CD14-positive monocyte (primary cell): ENCODE data around the gene PCED1B. TPM values are rescaled to one million over a fixed set of nuclear protein-coding genes. Genes with fewer than 3 reads are reported as not detected.
A peak's percentile ranks its signal among the peaks of the same experiment; 100 is the strongest.

Experiments
- DNase-seq, 3 donors: peaks; one replicate each; pipeline ENCODE4 v3.0.0-alpha.2; 2011 to 2022
- H2AFZ ChIP-seq: 2 replicates; pipeline ENCODE4 v1.6.0; 2012; ENCODE audit warnings: mild to moderate bottlenecking, low read depth, low read length, inconsistent platforms; ENCODE audit not compliant: insufficient read depth, poor library complexity, severe bottlenecking
- H3K27ac ChIP-seq, 2 donors: 1 replicate in 1 of 2; 2 replicates in 1 of 2; pipeline ENCODE4 v1.5.1; 2012 to 2013; ENCODE audit warnings: low read length in 2 of 2, control low read depth in 1 of 2, inconsistent platforms in 1 of 2, low read depth in 1 of 2, mild to moderate bottlenecking in 1 of 2
- H3K27me3 ChIP-seq, 2 donors: one replicate each; pipeline versions ENCODE4 v1.6.0 to v1.6.1; 2011 to 2013; ENCODE audit warnings: low read length in 2 of 2; ENCODE audit not compliant: control insufficient read depth in 2 of 2, insufficient read depth in 2 of 2
- H3K36me3 ChIP-seq, 2 donors: replicated peaks in 1 of 2; 1 replicate in 1 of 2; 2 replicates in 1 of 2; pipeline versions ENCODE4 v1.5.1 to v1.6.1; 2012 to 2013; ENCODE audit warnings: low read length in 2 of 2, control low read depth in 1 of 2, inconsistent platforms in 1 of 2, mild to moderate bottlenecking in 1 of 2; ENCODE audit not compliant: insufficient read depth in 2 of 2, control insufficient read depth in 1 of 2
- H3K4me1 ChIP-seq, 2 donors: 1 replicate in 1 of 2; 2 replicates in 1 of 2; pipeline versions ENCODE4 v1.5.1 to v1.6.1; 2012 to 2013; ENCODE audit warnings: low read length in 2 of 2, control low read depth in 1 of 2, inconsistent platforms in 1 of 2, mild to moderate bottlenecking in 1 of 2, moderate library complexity in 1 of 2; ENCODE audit not compliant: insufficient read depth in 2 of 2, control insufficient read depth in 1 of 2
- H3K4me2 ChIP-seq: replicated peaks from 2 replicates; pipeline ENCODE3; 2012; ENCODE audit warnings: low read length, moderate library complexity, mild to moderate bottlenecking; ENCODE audit not compliant: poor library complexity, severe bottlenecking; ENCODE audit errors: extremely low read depth
- H3K4me3 ChIP-seq, 3 experiments: fragments of 200-600 bp in 1 of 3; sonication (generic) in 1 of 3; replicated peaks in 1 of 3; 1 replicate in 2 of 3; 2 replicates in 1 of 3; pipeline ENCODE4 v1.5.1; 2011 to 2013; ENCODE audit warnings: low read length in 3 of 3, mild to moderate bottlenecking in 3 of 3, control low read depth in 2 of 3, low read depth in 2 of 3, inconsistent platforms in 1 of 3, moderate library complexity in 1 of 3
- H3K79me2 ChIP-seq: 2 replicates; pipeline ENCODE4 v1.6.0; 2012; ENCODE audit warnings: mild to moderate bottlenecking, control low read depth, inconsistent platforms, low read length, moderate library complexity; ENCODE audit not compliant: insufficient read depth
- H3K9ac ChIP-seq: 2 replicates; pipeline ENCODE4 v1.6.0; 2017; ENCODE audit warnings: low read length, mild to moderate bottlenecking; ENCODE audit not compliant: insufficient read depth, poor library complexity, severe bottlenecking
- H3K9me3 ChIP-seq, 2 donors: replicated peaks in 1 of 2; 1 replicate in 1 of 2; 2 replicates in 1 of 2; pipeline versions ENCODE4 v1.5.1 to v1.6.1; 2012 to 2013; ENCODE audit warnings: low read length in 2 of 2, control low read depth in 1 of 2; ENCODE audit not compliant: control insufficient read depth in 1 of 2, insufficient read depth in 1 of 2
- H4K20me1 ChIP-seq: 2 replicates; pipeline ENCODE4 v1.6.0; 2012; ENCODE audit warnings: mild to moderate bottlenecking, low read length, control low read depth, moderate library complexity; ENCODE audit not compliant: insufficient read depth
- H3K27ac Mint-ChIP-seq, 7 donors: one replicate each; pipeline ENCODE4 v1.8.0; 2020; ENCODE audit warnings: mild to moderate bottlenecking in 7 of 7, mixed read lengths in 7 of 7, moderate library complexity in 6 of 7, inconsistent platforms in 2 of 7
- H3K27me3 Mint-ChIP-seq, 3 donors: one replicate each; pipeline ENCODE4 v1.8.0; 2021 to 2022; ENCODE audit warnings: low read depth in 3 of 3, mild to moderate bottlenecking in 3 of 3, mixed read lengths in 3 of 3, moderate library complexity in 3 of 3, inconsistent platforms in 1 of 3
- H3K36me3 Mint-ChIP-seq, 2 donors: one replicate each; pipeline ENCODE4 v1.8.0; 2020; ENCODE audit warnings: mixed read lengths in 2 of 2, inconsistent platforms in 1 of 2, mild to moderate bottlenecking in 1 of 2
- H3K4me1 Mint-ChIP-seq: one replicate; pipeline ENCODE4 v1.8.0; 2020; ENCODE audit warnings: mild to moderate bottlenecking, mixed read lengths
- H3K4me3 Mint-ChIP-seq, 2 donors: one replicate each; pipeline ENCODE4 v1.8.0; 2020; ENCODE audit warnings: mild to moderate bottlenecking in 2 of 2, mixed read lengths in 2 of 2, moderate library complexity in 1 of 2
- H3K9me3 Mint-ChIP-seq, 7 donors: one replicate each; pipeline ENCODE4 v1.8.0; 2020 to 2022; ENCODE audit warnings: mixed read lengths in 7 of 7, mild to moderate bottlenecking in 6 of 7, moderate library complexity in 6 of 7, inconsistent platforms in 2 of 7
- WGBS: methylation state at CpG from one replicate; pipeline ENCODE4 v1.1.5; 2013; ENCODE audit warnings: missing lambda C conversion rate; ENCODE audit not compliant: insufficient coverage; 5-methylcytosine and 5-hydroxymethylcytosine counted together
- intact Hi-C, 2 donors: fragments of 100-400 bp; cut with micrococcal nuclease; formaldehyde crosslinking; loops; one replicate each; pipeline versions ENCODE4 v1.15.0 to v1.15.1; 2023
- polyA plus RNA-seq, 3 donors: library from polyadenylated mRNA; depleted of rRNA in 1 of 3; unstranded in 2 of 3; stranded (reverse) in 1 of 3; fragments of 300-500 nt in 2 of 3; fragments of >200 nt in 1 of 3; fragmentation: Illumina TruSeq in 2 of 3; gene quantifications; 1 replicate in 2 of 3; 2 replicates in 1 of 3; pipeline ENCODE4 v1.2.3, GENCODE V29; 2012 to 2021
- TF ChIP-seq, protein P1 (sequence below): fragments of 200-600 bp; IDR thresholded peaks from one replicate; pipeline ENCODE4 v1.8.0; 2022; ENCODE audit warnings: antibody characterized with exemption, mild to moderate bottlenecking

PCED1B gene
- polyA plus RNA-seq, 3 donors = 0.10 to 0.65 TPM; not detected in 1

DNA sequence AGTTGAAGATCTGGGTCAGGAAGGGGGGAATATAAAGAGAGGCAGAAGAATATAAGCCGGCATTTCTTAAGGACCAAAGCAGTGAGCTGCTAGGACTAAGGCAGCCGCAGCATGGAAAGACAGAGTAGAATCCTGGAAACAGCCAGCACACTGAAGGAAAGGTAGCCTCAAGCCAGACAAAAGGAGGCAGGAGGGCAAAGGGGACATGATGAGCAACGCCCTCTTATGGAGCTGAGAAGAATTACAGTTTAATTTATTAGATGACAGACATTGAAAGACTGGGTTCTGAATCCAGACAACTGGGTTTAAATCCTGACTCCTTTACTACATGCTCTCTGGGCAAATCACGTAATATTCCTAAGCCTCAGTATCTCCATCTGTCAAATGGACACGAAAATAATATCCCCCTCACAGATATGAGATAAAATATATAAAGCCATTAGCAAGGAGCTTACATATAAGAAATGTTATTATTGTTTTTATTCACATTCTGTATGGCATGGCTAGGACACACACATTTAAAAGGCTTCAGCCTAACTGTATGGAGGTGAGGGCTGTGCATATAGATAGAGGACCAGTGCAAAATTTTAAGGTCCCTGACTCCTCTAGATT lies 8.1 kb upstream of the PCED1B start:
- intact Hi-C loops = no loop called here
- H3K27me3 Mint-ChIP-seq = peaks cover 0 to 7% (median 6%) of the 10 kb centered on the region in 3 donors
- no peaks in the 10 kb centered on the region for H3K27me3 ChIP-seq
- H3K9me3 Mint-ChIP-seq = no peaks in the 10 kb centered on the region
- H3K36me3 Mint-ChIP-seq = no peaks in the 10 kb centered on the region
- WGBS = 80% methylated on average over 2 of the region's 5 CpGs
- H3K4me1 ChIP-seq = no peaks in the 10 kb centered on the region
- H3K36me3 ChIP-seq = no peaks in the 10 kb centered on the region
- H3K4me3 Mint-ChIP-seq = no peak overlapping the region
- H3K9ac ChIP-seq = no peak overlapping the region
- no peaks in the 10 kb centered on the region for H3K9me3 ChIP-seq
- no peaks in the 10 kb centered on the region for H3K79me2 ChIP-seq
- peak in 2 of 3 donors; percentile 21 to 24 for DNase-seq
- H3K4me1 Mint-ChIP-seq = no peaks in the 10 kb centered on the region
- no peak overlapping the region for H2AFZ ChIP-seq
- H3K4me2 ChIP-seq = no peak overlapping the region
- H3K4me3 ChIP-seq = no peak overlapping the region
- TF ChIP-seq, protein P1, sequence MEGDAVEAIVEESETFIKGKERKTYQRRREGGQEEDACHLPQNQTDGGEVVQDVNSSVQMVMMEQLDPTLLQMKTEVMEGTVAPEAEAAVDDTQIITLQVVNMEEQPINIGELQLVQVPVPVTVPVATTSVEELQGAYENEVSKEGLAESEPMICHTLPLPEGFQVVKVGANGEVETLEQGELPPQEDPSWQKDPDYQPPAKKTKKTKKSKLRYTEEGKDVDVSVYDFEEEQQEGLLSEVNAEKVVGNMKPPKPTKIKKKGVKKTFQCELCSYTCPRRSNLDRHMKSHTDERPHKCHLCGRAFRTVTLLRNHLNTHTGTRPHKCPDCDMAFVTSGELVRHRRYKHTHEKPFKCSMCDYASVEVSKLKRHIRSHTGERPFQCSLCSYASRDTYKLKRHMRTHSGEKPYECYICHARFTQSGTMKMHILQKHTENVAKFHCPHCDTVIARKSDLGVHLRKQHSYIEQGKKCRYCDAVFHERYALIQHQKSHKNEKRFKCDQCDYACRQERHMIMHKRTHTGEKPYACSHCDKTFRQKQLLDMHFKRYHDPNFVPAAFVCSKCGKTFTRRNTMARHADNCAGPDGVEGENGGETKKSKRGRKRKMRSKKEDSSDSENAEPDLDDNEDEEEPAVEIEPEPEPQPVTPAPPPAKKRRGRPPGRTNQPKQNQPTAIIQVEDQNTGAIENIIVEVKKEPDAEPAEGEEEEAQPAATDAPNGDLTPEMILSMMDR = peak; percentile 72
- H3K27ac Mint-ChIP-seq = no peak overlapping the region
- no peak overlapping the region for H3K27ac ChIP-seq
- no peaks in the 10 kb centered on the region for H4K20me1 ChIP-seq

DNA sequence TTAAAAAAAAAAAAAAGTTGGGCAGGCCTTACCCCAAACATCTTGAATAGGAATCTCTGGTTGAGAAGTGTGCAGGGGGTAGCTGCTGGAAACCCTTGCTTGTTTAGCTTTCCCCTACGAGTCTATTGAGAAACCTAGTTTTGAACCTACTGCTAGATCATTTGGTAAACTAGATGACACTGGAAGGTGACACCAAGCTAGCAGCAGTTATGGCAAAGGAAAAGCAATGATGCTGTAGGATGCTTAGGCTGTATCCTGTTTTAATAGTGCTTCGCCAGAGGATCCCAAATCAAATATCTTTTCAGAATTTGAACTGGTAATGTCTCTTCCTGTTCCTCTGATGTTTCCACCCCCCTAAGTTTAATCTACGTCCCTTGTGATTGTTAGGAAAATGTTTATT lies 5.5 kb upstream of the PCED1B start:
- Histone ChIP-seq H3K27me3 (peaks cover 5 to 11% of the 10 kb centered on the region in 2 donors), H3K36me3 (no peaks in the 10 kb centered on the region), H3K4me1 (peaks cover 4% of the 10 kb centered on the region in 2 donors), H3K79me2 (no peaks in the 10 kb centered on the region), H3K4me3 (no peak overlapping the region), H3K9ac (no peak overlapping the region), H3K27ac (no peak overlapping the region), H3K9me3 (no peaks in the 10 kb centered on the region), H2AFZ (no peak overlapping the region), H4K20me1 (no peaks in the 10 kb centered on the region), H3K4me2 (no peak overlapping the region)
- TF ChIP-seq, protein P1 = no peak
- H3K4me1 Mint-ChIP-seq = peaks cover 5% of the 10 kb centered on the region
- peaks cover 0 to 2% (median 0%) of the 10 kb centered on the region in 7 donors for H3K9me3 Mint-ChIP-seq
- H3K27ac Mint-ChIP-seq = no peak overlapping the region
- 100% methylated on average over 1 of the region's 3 CpGs for WGBS
- intact Hi-C loops = loop anchor here in 1 of 2 donors (2.0 kb wide), 1 partner anchor 323 kb away; no protein-coding TSS in a partner anchor
- H3K4me3 Mint-ChIP-seq = no peak overlapping the region
- H3K27me3 Mint-ChIP-seq = peaks cover 12 to 17% (median 13%) of the 10 kb centered on the region in 3 donors
- no peaks in the 10 kb centered on the region for H3K36me3 Mint-ChIP-seq
- no peak for DNase-seq
